ENCODE measurements around the gene PIH1D1.

PIH1D1 gene

DNA sequence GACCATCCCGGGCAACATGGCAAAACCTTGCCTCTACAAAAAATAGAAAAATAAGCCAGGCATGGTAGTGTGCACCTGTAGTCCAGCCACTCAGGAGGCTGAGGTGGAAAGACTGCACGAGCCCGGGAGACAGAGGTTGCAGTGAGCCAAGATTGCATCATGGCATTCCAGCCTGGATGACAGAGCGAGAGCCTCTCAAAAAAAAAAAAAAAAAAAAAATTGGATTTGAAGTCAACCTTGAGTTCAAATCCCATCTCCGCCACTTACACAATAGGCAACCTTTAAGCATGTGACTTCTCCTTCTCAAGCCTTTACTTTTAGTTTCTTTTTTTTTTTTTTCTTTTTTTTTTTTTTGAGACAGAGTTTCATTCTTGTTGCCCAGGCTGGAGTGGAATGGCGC, 51.6 kb downstream of the PIH1D1 start:
- no peak overlapping the region for H3K9ac ChIP-seq (ENCODE audit: low read depth, low read length)
- peaks cover 2% of the 10 kb centered on the region for H3K27me3 ChIP-seq (ENCODE audit: control insufficient read depth, insufficient read depth, low read length)
- no peak overlapping the region for H3K4me3 ChIP-seq (ENCODE audit: low read depth, low read length)
- no peaks in the 10 kb centered on the region for H3K36me3 ChIP-seq (ENCODE audit: control insufficient read depth, insufficient read depth, low read length)
- H3K4me1 ChIP-seq (ENCODE audit: control insufficient read depth, insufficient read depth, low read length): peaks cover 12% of the 10 kb centered on the region
- no peaks in the 10 kb centered on the region for H3K9me3 ChIP-seq (ENCODE audit: control insufficient read depth, insufficient read depth, low read length)

DNA sequence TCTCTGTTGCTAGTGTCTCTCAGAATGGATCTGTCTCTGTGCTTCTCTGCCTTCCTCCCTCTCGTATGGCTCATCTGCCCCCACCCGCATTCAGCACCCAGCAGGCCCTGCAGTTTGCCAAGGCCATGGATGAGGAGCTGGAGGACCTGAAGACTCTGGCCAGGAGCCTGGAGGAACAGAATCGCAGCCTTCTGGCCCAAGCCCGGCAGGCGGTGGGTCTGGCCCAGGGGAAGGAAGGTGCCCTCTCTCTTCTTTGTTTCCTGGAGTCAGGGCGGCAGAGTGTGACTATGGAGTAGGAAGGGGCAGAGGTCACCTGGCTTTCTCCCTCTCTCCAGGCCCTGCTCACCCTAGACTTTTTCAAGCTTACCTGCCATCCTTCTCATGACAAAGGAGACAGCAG, 52.7 kb downstream of the PIH1D1 start:
- H3K27me3 ChIP-seq (ENCODE audit: control insufficient read depth, insufficient read depth, low read length): peaks cover 2% of the 10 kb centered on the region

DNA sequence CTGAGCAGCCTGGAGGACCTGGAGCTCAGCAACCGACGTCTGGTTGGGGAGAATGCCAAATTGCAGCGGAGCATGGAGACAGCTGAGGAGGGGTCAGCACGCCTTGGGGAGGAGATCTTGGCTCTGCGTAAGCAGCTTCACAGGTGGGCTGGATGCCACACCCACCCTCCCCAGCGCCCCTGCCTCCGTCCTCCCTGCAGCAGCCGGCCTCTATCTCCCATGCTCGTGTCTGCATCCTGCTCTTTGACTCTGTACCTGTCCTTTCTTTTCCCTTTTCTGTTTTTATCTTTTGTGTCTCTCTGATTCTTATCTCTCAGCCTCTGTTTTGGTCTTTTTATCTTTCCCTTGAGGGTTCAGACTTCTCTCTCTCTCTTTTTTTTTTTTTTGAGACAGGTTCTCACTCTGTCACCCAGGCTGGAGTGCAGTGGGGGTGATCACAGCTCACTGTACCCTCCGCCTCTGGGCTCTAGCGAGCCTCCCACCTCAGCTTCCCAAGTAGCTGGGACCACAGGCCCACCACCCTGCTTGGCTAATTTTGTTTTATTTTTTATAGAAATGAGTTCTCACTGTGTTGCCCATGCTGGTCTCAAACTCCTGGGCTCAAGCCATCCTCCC, 53.5 kb downstream of the PIH1D1 start:
- Histone ChIP-seq H3K9ac (ENCODE audit: low read depth, low read length) (no peak overlapping the region), H3K4me1 (ENCODE audit: control insufficient read depth, insufficient read depth, low read length) (no peaks in the 10 kb centered on the region), H3K9me3 (ENCODE audit: control insufficient read depth, insufficient read depth, low read length) (no peaks in the 10 kb centered on the region), H3K27me3 (ENCODE audit: control insufficient read depth, insufficient read depth, low read length) (peaks cover 2% of the 10 kb centered on the region), H3K4me3 (ENCODE audit: low read depth, low read length) (no peak overlapping the region), H3K36me3 (ENCODE audit: control insufficient read depth, insufficient read depth, low read length) (no peaks in the 10 kb centered on the region)

More for the DNA sequence above, 52.7 kb downstream of the PIH1D1 start:
- H3K4me3 ChIP-seq (ENCODE audit: low read depth, low read length): no peak overlapping the region
- no peak overlapping the region for H3K9ac ChIP-seq (ENCODE audit: low read depth, low read length)
- peaks cover 6% of the 10 kb centered on the region for H3K4me1 ChIP-seq (ENCODE audit: control insufficient read depth, insufficient read depth, low read length)
- H3K36me3 ChIP-seq (ENCODE audit: control insufficient read depth, insufficient read depth, low read length): no peaks in the 10 kb centered on the region
- H3K9me3 ChIP-seq (ENCODE audit: control insufficient read depth, insufficient read depth, low read length): no peaks in the 10 kb centered on the region

DNA sequence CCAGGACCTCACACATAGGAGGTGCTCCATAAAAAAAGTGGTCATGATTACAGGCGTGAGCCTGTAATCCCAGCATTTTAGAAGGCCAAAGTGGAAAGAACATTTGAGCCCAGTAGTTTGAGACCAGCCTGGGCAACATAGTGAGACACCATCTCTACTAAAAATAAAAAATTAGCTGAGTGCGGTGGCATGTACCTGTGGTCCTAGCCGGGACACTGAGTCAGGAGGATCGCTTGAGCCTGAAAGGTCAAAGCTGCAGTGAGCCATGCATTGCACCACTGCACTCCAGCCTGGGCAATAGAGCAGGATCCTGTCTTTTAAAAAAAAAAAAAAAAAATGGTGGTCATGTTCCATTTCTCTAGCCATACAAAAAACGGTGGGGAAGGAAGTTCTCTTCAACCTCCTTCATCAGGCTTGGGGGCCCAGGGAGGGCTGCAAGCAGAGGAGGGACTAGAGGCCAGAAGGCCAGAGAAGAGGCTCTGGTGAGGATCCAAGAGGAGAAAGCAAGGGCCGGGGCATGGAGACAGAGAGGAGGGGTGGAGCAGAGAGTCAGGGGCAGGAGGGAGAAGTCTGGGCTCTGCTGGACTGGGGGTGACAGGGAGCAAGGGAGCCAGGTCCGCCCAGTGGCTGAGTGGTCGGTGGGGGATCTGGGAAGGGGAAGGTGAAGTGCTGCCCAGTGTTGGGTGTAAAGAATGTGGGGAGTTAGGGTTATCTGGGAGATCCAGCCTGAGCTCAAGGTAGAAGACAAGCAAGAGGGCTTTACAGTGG, 54.7 kb downstream of the PIH1D1 start:
- Histone ChIP-seq H3K9ac (ENCODE audit: low read depth, low read length) (no peak overlapping the region), H3K4me1 (ENCODE audit: control insufficient read depth, insufficient read depth, low read length) (no peaks in the 10 kb centered on the region), H3K36me3 (ENCODE audit: control insufficient read depth, insufficient read depth, low read length) (no peaks in the 10 kb centered on the region), H3K27me3 (ENCODE audit: control insufficient read depth, insufficient read depth, low read length) (peaks cover 8% of the 10 kb centered on the region), H3K9me3 (ENCODE audit: control insufficient read depth, insufficient read depth, low read length) (no peaks in the 10 kb centered on the region), H3K4me3 (ENCODE audit: low read depth, low read length) (no peak overlapping the region)
